Parathyroid adenoma (tissue), 2 donors: ENCODE measurements around the gene F3.

Source experiments
- H2AFZ ChIP-seq: fragments of 300-600 bp; sonication (generic); one replicate; pipeline ENCODE4 v1.7.0; 2017; ENCODE audit warnings: antibody characterized with exemption, mild to moderate bottlenecking
- H3K27ac ChIP-seq: fragments of 300-600 bp; sonication (generic); one replicate; pipeline ENCODE4 v1.7.0; 2017
- H3K27me3 ChIP-seq: fragments of 300-600 bp; sonication (generic); one replicate; pipeline ENCODE4 v1.7.0; 2017; ENCODE audit warnings: low read length; ENCODE audit not compliant: control insufficient read depth, insufficient read depth
- H3K36me3 ChIP-seq: fragments of 300-600 bp; sonication (generic); one replicate; pipeline ENCODE4 v1.7.0; 2017; ENCODE audit warnings: low read length; ENCODE audit not compliant: control insufficient read depth, insufficient read depth
- H3K4me1 ChIP-seq: fragments of 300-600 bp; sonication (generic); one replicate; pipeline ENCODE4 v1.7.0; 2017; ENCODE audit warnings: control low read depth
- H3K4me2 ChIP-seq: fragments of 300-600 bp; sonication (generic); one replicate; pipeline ENCODE4 v1.7.0; 2017; ENCODE audit warnings: low read length
- H3K4me3 ChIP-seq: fragments of 300-600 bp; sonication (generic); one replicate; pipeline ENCODE4 v1.7.0; 2017; ENCODE audit warnings: low read depth, low read length
- H3K79me2 ChIP-seq: fragments of 300-600 bp; sonication (generic); one replicate; pipeline ENCODE4 v1.7.0; 2017; ENCODE audit warnings: control low read depth
- H3K9ac ChIP-seq: fragments of 300-600 bp; sonication (generic); one replicate; pipeline ENCODE4 v1.7.0; 2017; ENCODE audit warnings: mild to moderate bottlenecking
- H3K9me3 ChIP-seq: fragments of 300-600 bp; sonication (generic); one replicate; pipeline ENCODE4 v1.7.0; 2017; ENCODE audit warnings: low read length; ENCODE audit not compliant: control insufficient read depth
- CTCF ChIP-seq: fragments of 300-600 bp; sonication (generic); IDR thresholded peaks from one replicate; pipeline ENCODE4 v1.7.0; 2017; ENCODE audit warnings: antibody characterized with exemption, mild to moderate bottlenecking
- donor health status: primary hyperparathyroidism.

F3 gene

GRCh38 chr1:94515296-94515947 lies 26.1 kb downstream of the F3 start:
- H3K27ac ChIP-seq = no peak overlapping the region
- TF ChIP-seq CTCF = no peak
- no peak overlapping the region for H3K9ac ChIP-seq
- H3K36me3 ChIP-seq = no peaks in the 10 kb centered on the region
- H3K4me3 ChIP-seq = no peak overlapping the region
- H3K9me3 ChIP-seq = no peaks in the 10 kb centered on the region
- no peak overlapping the region for H2AFZ ChIP-seq
- H3K4me2 ChIP-seq = no peak overlapping the region
- no peaks in the 10 kb centered on the region for H3K4me1 ChIP-seq
- no peaks in the 10 kb centered on the region for H3K79me2 ChIP-seq
- no peaks in the 10 kb centered on the region for H3K27me3 ChIP-seq

- Histone ChIP-seq H3K4me3 (no peak overlapping the region), H3K27me3 (no peaks in the 10 kb centered on the region), H3K9me3 (no peaks in the 10 kb centered on the region), H3K27ac (no peak overlapping the region), H3K4me1 (no peaks in the 10 kb centered on the region), H3K4me2 (no peak overlapping the region), H3K9ac (no peak overlapping the region), H3K79me2 (no peaks in the 10 kb centered on the region), H3K36me3 (no peaks in the 10 kb centered on the region), H2AFZ (no peak overlapping the region)
- TF ChIP-seq CTCF = peak; percentile 26
Measured at GRCh38 chr1:94514095-94514727, 27.3 kb downstream of the F3 start.

GRCh38 chr1:94512816-94513215 lies 28.7 kb downstream of the F3 start:
- H3K9ac ChIP-seq = no peak overlapping the region
- H3K4me3 ChIP-seq = no peak overlapping the region
- no peak for TF ChIP-seq CTCF
- no peaks in the 10 kb centered on the region for H3K27me3 ChIP-seq
- no peaks in the 10 kb centered on the region for H3K36me3 ChIP-seq
- H3K4me2 ChIP-seq = no peak overlapping the region
- H3K9me3 ChIP-seq = no peaks in the 10 kb centered on the region
- H2AFZ ChIP-seq = no peak overlapping the region
- H3K79me2 ChIP-seq = no peaks in the 10 kb centered on the region
- no peaks in the 10 kb centered on the region for H3K4me1 ChIP-seq
- H3K27ac ChIP-seq = no peak overlapping the region

- no peak overlapping the region for H3K27ac ChIP-seq
- H3K36me3 ChIP-seq = peaks cover 2% of the 10 kb centered on the region
- no peak for TF ChIP-seq CTCF
Measured at GRCh38 chr1:94504601-94505000, 37.0 kb downstream of the F3 start.

GRCh38 chr1:94503153-94503552 lies 38.4 kb downstream of the F3 start:
- peaks cover 2% of the 10 kb centered on the region for H3K36me3 ChIP-seq
- no peak overlapping the region for H3K9ac ChIP-seq
- no peaks in the 10 kb centered on the region for H3K4me1 ChIP-seq
- no peak for TF ChIP-seq CTCF
- H2AFZ ChIP-seq = no peak overlapping the region
- no peaks in the 10 kb centered on the region for H3K79me2 ChIP-seq
- no peaks in the 10 kb centered on the region for H3K27me3 ChIP-seq
- no peaks in the 10 kb centered on the region for H3K9me3 ChIP-seq
- H3K27ac ChIP-seq = no peak overlapping the region
- H3K4me3 ChIP-seq = no peak overlapping the region
- no peak overlapping the region for H3K4me2 ChIP-seq

More at GRCh38 chr1:94504601-94505000, 37.0 kb downstream of the F3 start:
- Histone ChIP-seq H3K9ac (no peak overlapping the region), H2AFZ (no peak overlapping the region), H3K4me1 (no peaks in the 10 kb centered on the region), H3K79me2 (no peaks in the 10 kb centered on the region), H3K9me3 (no peaks in the 10 kb centered on the region), H3K4me2 (no peak overlapping the region), H3K4me3 (no peak overlapping the region), H3K27me3 (no peaks in the 10 kb centered on the region)
